GM19452 (cell line): Measurements from ENCODE around the gene GPR39.

Source experiments
- ATAC-seq: cut with Tn5 transposase; IDR thresholded peaks from one replicate; pipeline ENCODE4 v1.9.1; 2021; ENCODE audit not compliant: unreplicated experiment

Gene GPR39

DNA sequence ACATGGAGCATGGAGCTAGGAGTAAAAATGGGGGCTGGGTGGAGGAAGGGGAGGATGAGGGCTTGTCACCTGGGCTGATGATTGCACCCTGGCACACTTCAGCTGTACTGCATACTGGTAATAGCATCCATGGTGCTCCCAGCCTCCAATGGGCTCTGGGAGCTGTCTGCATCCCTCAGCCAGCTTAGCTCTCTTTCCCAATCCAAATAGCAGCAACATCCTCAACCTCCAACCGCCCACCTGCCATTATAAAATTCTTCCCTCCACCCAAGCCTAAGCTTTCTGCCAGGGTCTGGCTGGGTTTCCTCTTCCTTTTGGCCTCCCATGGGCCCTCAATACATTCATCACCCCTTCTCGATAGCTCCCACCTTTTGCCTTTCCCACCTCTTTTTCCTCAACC lies 143.3 kb downstream of the GPR39 start:
- no peak for ATAC-seq

DNA sequence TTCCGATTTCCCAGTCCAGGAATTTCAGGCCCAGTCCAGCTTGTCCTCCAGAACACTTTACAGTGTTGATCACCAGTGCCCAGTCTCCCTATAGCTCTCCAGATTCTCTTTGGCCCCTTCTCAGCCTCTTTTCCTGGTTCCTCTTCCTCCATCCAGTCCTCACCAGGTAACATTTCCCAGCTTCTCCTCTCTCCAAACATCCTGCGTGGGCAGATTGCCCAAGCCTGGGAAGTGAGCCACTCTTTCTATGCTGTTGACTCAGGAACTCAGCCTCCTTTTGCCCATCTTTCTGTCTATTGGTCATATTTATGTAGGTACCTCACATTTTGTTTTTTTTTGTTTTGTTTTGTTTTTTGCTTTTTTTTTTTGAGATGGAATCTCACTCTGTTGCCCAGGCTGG lies 144.0 kb downstream of the GPR39 start:
- ATAC-seq, result no peak

- ATAC-seq, result no peak
Measured at GRCh38 chr2:132562245-132562644, 145.6 kb downstream of the GPR39 start.

DNA sequence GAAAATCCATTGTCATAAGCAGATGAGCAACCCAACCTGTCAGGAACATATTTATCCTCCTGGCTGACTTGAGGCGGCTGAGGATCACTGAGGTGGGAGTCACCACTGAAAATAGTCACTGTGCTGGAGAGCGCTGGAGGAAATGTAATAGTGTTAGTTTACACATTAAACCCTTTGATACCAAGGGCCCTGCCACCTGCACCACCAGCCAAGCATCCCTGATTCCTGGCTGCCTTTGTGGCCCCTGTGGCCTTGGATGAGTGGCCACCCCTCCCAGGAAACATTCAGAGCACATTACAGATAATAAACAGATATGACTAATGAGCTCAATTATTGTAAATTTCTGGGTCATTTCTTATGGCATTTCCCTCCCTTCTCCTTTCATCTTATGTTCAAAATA lies 147.5 kb downstream of the GPR39 start:
- ATAC-seq, result no peak

DNA sequence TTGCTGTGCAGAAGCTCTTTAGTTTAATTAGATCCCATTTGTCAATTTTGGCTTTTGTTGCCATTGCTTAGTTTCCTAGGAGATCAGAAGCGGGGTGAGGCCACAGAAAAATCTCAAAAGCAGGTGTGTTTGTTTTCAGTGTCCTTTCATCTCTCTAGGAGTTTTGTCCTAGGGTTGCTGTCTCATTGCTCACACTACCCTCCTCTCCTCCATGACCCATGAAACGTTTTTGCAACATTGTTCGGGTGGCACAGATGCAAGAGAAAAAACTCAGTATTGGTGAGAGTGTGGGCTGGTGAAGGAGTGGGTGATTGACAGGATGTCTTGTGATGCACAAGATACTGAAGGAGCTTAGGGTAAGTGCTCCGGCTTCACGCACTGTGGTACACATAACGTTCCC lies 149.8 kb downstream of the GPR39 start:
- ATAC-seq, result no peak

DNA sequence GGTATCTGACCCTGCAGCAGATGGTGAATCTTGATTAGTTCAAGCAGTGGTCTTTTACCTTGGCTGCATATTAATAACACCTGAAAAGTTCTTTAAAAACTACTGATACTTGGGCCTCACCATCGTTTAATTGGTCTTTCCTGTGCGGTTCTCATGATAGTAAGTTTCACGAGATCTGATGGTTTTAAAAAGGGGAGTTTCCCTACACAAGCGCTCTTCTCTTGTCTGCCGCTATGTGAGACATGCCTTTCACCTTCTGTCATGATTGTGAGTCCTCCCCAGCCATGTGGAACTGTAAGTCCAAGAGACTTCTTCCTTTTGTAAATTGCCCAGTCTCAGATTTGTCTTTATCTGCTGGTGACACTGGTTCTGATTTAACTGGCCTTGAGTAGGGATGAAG lies 151.1 kb downstream of the GPR39 start:
- ATAC-seq, result no peak

DNA sequence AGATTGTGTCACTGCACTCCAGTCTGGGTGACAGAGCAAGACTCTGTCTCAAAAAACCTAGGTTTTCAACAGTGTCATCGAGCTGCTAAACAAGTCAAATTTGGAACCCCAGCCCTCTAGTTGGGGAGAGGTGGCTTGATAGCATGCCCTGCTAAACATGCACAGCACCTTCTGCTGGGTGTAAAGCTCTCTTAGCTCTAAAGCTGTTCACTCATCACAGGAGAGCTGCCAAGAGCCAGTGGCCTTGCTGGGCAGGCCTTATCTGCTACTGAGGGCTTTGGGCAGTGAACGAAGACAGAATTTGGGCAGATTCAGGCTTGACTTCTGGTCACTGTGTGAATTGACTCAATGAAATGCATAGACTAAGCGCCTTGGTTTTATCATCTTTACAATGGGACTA lies 152.1 kb downstream of the GPR39 start:
- ATAC-seq, result no peak

DNA sequence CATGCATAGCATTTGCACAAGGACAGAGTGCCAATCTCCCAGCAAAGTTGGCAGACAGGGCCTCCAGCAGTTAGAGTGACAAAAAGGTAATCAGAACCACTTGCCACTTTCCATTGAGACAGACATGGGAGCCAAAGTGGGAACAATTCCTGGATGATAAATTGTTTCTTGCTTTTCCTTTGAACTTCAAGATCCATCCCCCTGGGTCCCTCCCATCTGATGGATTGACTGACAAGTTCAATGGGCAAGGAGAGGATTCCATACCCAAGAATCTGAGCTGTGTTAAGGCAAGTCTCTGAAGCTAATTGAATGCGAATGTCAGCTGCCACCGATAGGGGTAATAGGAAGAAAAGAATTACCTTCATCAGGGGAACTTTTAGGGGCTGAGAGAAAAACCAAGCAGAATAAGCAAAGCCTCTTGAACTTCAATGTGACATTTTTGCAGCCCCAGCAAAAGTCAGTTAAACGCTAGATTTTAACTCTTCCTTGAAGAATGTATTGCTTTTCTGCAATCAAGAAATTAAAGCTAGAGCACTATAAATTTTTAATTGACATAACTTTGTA lies 156.9 kb downstream of the GPR39 start:
- ATAC-seq, result no peak

DNA sequence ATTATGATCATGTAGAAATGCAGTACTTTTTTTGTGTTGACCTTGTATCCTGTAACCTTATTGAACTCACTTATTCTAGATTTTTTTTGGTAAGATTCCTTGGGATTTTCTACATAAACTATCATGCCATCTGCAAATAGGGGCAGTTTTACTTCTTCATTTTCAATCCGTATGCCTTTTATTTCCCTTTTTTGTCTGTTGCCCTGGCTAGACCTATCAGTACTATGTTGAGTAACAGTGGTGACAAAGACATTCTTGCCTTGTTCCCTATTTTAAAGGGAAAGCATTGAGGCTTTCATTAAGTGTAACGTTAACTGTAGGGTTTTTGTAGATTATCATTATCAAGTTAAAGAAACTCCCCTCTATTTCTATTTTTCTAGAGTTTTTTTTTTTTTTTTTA lies 161.1 kb downstream of the GPR39 start:
- no peak for ATAC-seq

DNA sequence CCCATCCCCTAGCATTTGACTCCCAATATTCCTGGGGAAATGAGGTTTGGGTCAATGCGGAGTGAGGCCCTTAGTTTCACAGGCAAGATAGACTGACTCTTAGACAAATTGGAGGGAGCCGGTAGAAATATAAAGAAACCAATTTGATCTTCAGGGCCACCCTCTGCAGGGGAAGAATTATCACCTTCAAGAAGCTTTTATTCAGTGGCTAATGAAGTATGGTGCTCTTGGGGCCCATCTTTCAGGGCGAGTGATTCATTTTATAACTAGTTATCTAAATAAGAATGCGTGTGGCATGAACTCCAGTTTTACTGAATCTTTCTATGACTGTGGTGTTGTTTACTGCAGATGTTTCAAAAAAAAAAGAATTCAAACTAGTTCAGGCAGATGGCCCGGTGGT lies 165.0 kb downstream of the GPR39 start:
- no peak for ATAC-seq

GRCh38 chr2:132581991-132582738 lies 165.6 kb downstream of the GPR39 start:
- no peak for ATAC-seq

DNA sequence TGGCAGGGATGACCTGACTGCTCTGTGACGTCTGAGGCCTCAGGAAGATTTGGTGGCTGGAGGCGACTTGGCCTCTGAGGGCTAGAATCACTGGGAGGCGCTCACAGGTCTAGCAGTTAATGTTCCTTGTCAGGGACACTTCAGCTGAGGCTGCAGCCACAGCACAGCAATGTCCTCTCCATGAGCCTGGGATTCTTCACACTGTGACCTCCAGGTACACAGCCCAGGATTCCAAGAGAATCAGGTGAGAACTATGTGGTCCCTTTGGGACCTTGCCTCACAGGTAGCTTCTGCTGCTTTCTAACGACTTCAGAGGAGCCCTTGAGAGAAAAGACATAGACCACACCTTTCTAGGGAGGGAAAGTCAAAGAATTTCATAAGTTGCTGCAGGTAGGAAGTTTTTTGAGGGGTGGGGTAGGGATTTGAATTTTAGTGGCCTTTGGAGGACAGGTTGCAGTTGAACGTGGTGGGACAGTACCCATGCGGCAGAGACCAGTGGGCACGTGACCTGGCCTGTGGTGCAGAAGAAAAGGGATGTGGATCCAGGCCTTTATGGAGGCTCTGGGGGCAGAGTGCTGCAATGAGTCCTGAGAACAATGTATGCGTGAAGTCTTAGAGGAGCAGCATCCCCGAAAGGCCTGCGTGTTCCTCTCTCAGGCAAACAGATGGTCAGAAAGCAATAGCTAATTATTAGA lies 167.2 kb downstream of the GPR39 start:
- ATAC-seq, result no peak

- ATAC-seq, result no peak
Measured at GRCh38 chr2:132584976-132585817, 168.6 kb downstream of the GPR39 start.

- no peak for ATAC-seq
Measured at GRCh38 chr2:132586101-132586511, 169.5 kb downstream of the GPR39 start.

GRCh38 chr2:132586835-132587234 lies 170.2 kb downstream of the GPR39 start:
- ATAC-seq, result no peak

- no peak for ATAC-seq
Measured at GRCh38 chr2:132588576-132588975, 172.0 kb downstream of the GPR39 start.

DNA sequence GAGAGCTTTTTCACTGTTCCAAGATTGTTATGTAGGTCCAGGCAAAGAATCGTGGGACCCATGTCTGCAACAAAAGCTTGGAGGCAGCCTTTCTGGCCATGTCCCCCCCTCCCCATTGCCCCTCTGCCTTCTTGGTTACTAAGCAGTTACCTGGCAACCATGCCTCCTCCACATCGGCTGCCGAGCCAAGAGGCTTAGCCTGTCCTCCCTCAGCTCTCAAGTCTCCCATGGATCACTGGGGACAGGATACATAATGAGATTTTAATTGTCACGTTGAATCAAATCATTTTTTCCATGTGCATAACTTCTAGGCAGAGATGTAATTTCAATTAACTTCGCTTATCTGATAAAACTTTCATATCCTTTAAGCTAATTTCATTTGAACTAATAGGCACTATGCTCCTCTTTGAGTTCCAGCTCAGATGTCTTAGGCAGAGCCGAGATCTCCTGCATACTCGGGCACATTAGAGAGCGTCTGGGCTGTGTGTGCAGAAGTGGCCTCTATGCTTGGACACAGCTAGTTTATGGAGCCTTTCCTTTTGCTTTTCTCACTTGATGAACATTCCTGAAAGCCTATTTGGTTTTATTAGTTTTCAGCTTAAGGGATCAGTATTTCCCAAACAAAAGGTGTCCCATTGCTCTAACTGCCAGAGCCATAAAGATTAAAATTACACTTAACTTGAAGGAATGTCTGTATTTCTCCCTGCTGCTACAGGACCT lies 172.7 kb downstream of the GPR39 start:
- ATAC-seq, result no peak

- ATAC-seq, result no peak
Measured at GRCh38 chr2:132589966-132590365, 173.4 kb downstream of the GPR39 start.

DNA sequence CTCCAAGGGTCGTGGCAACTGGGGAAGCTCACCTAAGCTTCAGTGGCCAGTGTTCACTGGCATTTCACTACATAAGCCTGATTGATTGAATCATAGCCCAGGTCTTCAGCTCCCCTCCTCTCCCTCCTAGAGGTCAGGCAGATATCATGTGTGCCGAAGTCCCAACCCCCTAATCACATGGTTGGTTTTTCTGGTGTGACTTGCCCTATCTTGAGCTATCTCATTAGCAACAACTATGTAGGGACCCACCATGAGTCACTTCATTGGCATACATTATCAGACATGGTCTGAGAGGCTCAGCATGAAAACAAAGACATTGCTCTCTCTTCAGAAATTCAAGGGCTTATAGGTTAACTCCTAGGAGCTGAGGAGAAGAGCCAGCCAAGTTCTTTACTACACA lies 176.6 kb downstream of the GPR39 start:
- no peak for ATAC-seq

GRCh38 chr2:132595186-132595585 lies 178.6 kb downstream of the GPR39 start:
- no peak for ATAC-seq

DNA sequence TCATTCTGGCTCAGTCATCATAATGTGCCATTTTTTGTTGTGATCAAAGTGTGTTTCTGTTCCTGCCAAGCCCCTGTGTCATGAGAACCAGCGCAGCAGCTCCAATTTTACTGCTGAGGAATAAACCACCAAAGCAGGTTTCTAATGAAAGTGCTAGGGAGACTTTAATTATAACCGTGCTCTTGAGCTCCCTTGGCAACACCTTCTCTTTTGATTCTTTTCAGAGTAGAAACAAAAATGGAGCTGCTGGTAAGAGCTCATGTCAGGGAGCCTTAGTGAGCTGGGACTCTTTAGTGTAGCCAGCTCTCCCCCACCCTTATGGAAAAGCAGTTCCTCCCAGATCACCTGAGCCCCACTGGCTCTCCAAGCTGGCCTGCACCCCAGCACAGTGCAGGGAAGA lies 179.1 kb downstream of the GPR39 start:
- ATAC-seq, result no peak
